Stimulated activated CD4-positive, alpha-beta T cell treated with anti-CD3 and anti-CD28 coated beads, Interleukin-15, amount 100 ng/mL, for 24 hours (primary cell): ENCODE measurements around the gene EFCC1.

ENCODE experiments used
- DNase-seq: peaks from one replicate; pipeline ENCODE4 v3.0.0-alpha.2; 2020

EFCC1 gene

GRCh38 chr3:129015388-129016105 lies 14.4 kb downstream of the EFCC1 start:
- peak; percentile 55 for DNase-seq

- DNase-seq: peak; percentile 67
Observed at GRCh38 chr3:129016356-129016719, 15.2 kb downstream of the EFCC1 start.

- no peak for DNase-seq
Observed at GRCh38 chr3:129016720-129017483, 15.8 kb downstream of the EFCC1 start.

GRCh38 chr3:129017484-129017899 lies 16.4 kb downstream of the EFCC1 start:
- DNase-seq: no peak

GRCh38 chr3:129018271-129018670 lies 17.2 kb downstream of the EFCC1 start:
- DNase-seq: no peak

GRCh38 chr3:129018751-129019150 lies 17.6 kb downstream of the EFCC1 start:
- DNase-seq: no peak

GRCh38 chr3:129019266-129019665 lies 18.2 kb downstream of the EFCC1 start:
- no peak for DNase-seq

GRCh38 chr3:129020691-129021090 lies 19.6 kb downstream of the EFCC1 start:
- DNase-seq: no peak

- no peak for DNase-seq
Observed at GRCh38 chr3:129021140-129021551, 20.0 kb downstream of the EFCC1 start.

GRCh38 chr3:129022114-129023007 lies 21.3 kb downstream of the EFCC1 start:
- DNase-seq: no peak

GRCh38 chr3:129023008-129023358 lies 21.9 kb downstream of the EFCC1 start:
- no peak for DNase-seq

- no peak for DNase-seq
Observed at GRCh38 chr3:129023909-129024308, 22.8 kb downstream of the EFCC1 start.

- DNase-seq: no peak
Observed at GRCh38 chr3:129025108-129025507, 24.0 kb downstream of the EFCC1 start.

GRCh38 chr3:129025691-129026435 lies 24.8 kb downstream of the EFCC1 start:
- no peak for DNase-seq

- peak; percentile 93 for DNase-seq
Observed at GRCh38 chr3:129026728-129027543, 25.8 kb downstream of the EFCC1 start.

- no peak for DNase-seq
Observed at GRCh38 chr3:129027544-129027880, 26.4 kb downstream of the EFCC1 start.

- DNase-seq: no peak
Observed at GRCh38 chr3:129028866-129029265, 27.8 kb downstream of the EFCC1 start.

GRCh38 chr3:129030611-129031010 lies 29.5 kb downstream of the EFCC1 start:
- DNase-seq: no peak

GRCh38 chr3:129031476-129032215 lies 30.5 kb downstream of the EFCC1 start:
- DNase-seq: no peak

- no peak for DNase-seq
Observed at GRCh38 chr3:129032716-129033115, 31.6 kb downstream of the EFCC1 start.

- no peak for DNase-seq
Observed at GRCh38 chr3:129033151-129033550, 32.0 kb downstream of the EFCC1 start.
